OCI-LY3 (cell line): ENCODE data around the gene CD300LD.

Experiments
- CTCF ChIP-seq: fragments of 200-600, 300-600 bp; sonication (generic); IDR thresholded peaks from 2 replicates; pipeline ENCODE4 v1.5.1; 2014; ENCODE audit warnings: antibody characterized with exemption, low read length, low read depth
- EZH2phosphoT487 ChIP-seq: fragments of 200-600 bp; shearing (Covaris generic); IDR thresholded peaks from 2 replicates; pipeline ENCODE4 v1.6.1; 2018; ENCODE audit warnings: antibody characterized with exemption, mixed run types, low read depth

- no peak for TF ChIP-seq CTCF
- no peak for TF ChIP-seq EZH2phosphoT487
Observed at GRCh38 chr17:74632617-74633016, 40.5 kb upstream of the CD300LD start.
